ENCODE results near the gene PLCB1.

The PLCB1 gene

DNA sequence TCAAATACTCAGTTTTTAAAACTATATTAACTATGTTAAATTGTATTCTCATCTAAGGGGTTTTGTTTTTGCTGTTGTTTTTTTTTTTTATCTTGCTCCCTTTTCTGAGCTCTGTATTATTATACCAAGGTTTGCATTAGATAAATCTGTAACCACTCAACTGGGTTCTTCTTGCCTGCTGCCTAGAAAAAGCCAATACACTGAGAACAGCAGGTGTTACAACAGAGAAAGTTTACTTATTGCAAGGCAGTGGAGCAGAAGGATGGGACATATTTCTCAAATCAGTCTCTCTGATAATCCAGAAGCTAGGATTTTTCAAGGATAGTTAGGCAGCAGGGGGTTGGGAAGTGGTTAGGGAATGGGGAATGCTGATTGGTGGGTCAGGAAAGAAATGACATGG lies 558.0 kb downstream of the PLCB1 start:
- H3K27ac ChIP-seq, result no peak overlapping the region
- H3K4me3 ChIP-seq, result no peak overlapping the region

DNA sequence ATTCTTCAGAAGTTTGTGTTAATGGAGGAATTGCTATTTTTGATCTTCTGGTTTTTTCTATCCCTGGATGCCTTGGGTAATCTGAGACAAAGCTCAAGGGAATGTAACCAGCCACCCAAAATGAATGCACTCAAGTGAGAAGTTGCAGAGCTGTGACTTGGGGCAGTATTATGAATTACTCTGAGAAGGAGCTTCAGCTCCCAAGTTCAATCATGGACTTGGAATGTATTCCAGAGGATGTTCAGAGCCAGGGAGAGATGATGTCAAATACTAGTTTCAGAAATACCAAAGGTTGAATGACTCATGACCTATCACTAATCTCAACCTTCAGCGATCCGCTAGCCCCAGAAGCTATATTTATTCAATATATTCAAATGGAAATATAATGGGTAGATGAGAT lies 561.6 kb downstream of the PLCB1 start:
- H3K4me3 ChIP-seq, result no peak overlapping the region
- H3K27ac ChIP-seq, result no peak overlapping the region

DNA sequence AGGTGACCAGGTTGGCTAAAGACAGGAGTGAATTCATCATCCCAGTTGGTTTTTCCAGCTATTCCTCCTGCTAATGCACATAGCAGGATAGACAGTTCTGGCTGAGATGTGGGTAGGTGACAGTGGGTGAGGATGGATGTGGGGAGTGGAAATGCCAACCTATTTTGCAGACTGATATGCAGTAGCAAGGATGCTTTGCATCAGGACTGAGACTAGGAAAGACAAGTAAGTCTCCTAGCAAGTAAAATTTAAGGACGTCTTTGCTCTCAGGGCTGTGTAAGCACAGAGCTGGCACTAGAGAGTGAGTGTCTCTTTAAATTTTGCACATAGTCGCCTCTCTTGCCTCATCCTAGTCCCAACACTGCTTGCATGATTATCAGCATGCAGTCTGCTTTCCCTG lies 568.7 kb downstream of the PLCB1 start:
- no peak overlapping the region for H3K27ac ChIP-seq

DNA sequence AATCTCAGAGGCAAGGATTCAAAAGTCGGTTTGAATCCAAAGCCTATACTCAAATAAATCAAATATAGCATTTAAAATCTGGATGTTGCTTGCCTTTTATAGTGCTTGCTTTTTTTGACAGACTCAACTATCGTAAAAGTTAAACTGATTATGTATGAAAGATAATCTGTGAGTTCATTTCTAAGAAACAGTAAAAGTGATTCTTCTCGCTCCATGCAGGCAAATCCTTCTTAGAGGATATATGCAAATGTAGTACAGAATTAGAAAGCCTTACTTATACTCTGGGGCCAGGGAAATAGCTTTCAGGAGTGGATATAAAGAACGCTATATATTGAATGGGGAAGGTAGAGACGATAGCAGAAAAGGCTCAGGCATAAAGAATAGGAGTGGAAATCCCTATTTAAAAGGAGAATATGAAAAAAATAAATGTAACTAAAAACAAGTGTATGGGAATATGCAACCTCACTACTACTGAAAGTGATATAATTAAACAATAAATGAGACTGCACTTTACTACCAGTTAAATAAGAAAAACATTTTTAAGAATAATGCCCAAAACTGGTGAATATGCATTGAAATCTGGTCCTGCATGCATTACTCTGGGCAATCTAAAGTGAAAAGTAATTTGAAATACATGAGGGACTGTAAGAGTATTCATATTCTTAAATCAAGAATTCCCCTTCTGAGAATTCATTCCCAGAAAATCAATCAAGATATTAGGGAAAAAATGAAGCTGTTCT lies 575.1 kb downstream of the PLCB1 start:
- no peak overlapping the region for H3K27ac ChIP-seq
- H3K4me3 ChIP-seq, result no peak overlapping the region

More for the DNA sequence above, 568.7 kb downstream of the PLCB1 start:
- no peak overlapping the region for H3K4me3 ChIP-seq

DNA sequence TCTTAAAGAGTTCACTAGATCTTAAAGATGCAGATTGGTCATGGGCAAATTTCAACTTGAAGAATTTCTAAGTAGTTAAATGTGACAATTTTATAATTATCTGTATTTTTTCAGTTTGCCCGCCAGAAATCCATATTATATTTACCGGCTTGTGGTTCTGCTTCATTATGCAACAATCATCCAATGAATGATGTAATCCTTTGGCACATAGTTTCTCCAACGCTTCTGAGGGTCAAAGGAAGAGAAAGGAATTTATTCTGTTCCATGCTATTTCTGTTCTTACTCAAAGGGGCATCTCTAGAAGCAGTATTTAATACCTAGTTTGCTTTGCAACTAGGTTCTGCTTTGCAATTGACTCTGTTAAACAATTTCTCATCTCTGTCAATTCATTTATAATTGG lies 577.6 kb downstream of the PLCB1 start:
- H3K4me3 ChIP-seq, result no peak overlapping the region

DNA sequence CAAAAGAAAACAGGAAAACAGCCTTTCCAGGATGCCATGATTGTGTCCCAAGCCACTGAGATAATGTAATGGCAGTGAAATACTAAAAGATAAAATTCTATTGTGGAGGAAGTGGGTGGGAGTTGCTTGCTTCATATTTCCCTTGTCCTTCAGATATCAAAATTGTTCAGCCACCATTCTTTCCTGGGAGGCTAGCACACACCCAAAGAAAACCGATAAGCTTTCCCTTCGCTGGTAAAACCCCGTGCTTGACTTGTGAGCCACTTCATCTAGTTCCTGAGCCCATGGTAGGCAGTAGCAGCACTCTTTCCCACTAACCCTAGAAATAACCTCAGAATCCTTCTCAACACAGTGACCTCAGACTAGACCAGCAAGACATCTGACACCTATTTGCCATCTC lies 579.4 kb downstream of the PLCB1 start:
- Histone ChIP-seq H3K4me3 (no peak overlapping the region), H3K27ac (no peak overlapping the region)

More for the DNA sequence above, 577.6 kb downstream of the PLCB1 start:
- H3K27ac ChIP-seq, result no peak overlapping the region

DNA sequence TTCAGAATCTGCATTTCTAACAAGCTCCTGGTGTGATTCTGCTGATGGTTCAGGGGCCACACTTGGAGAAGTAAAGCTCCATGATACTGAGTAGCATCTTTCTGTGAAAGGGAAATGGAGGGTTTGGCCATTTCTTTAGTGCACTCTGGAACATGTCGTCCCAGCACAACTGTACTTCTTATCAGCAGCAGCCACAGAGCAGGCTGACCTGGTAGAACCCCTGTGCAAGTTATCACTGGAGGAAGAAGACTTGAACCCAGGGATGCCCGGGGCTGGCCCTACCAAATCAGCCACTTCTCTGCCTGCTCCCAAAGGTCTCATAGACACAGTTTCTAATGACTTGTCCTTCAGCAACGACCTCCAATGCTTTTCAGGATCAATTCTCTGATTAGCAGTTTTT lies 582.1 kb downstream of the PLCB1 start:
- no peak overlapping the region for H3K4me3 ChIP-seq

DNA sequence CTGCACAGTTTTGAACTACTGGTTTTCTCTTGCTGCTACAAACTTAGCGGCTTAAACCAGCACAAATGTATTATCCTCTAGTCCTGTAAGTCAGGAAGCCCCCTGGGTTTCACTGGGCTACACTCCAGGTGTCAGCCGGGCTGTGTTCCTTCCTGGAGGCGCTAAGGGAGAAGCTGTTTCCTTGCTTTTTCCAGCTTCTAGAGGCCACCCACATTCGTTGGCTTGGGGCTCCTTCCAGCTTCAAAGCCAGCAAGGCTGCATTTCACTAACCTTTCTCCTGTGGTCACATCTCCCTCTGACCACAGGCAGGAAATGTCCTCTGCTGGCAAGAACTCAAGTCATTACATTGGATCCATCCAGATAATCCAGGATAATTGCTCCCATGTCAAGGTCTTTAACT lies 586.2 kb downstream of the PLCB1 start:
- Histone ChIP-seq H3K27ac (no peak overlapping the region), H3K4me3 (no peak overlapping the region)

More for the DNA sequence above, 582.1 kb downstream of the PLCB1 start:
- no peak overlapping the region for H3K27ac ChIP-seq

DNA sequence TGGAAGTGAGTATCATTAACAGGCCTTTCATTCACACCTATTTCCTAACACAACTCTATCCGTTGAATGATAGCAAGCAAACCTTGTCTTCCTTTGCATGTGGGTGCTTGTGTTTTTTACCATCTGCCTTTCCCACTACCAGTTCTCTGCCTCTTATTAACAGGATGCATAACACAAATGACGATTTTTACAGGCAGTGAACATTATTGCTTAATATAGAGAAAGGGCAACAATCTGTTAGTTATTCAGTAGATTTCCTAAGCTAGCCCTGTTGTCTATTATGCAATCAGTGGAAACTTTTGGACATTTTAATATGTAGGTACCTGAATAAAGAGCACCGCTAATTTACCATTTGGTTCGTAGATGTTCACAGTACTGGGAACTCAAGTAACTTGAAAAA lies 588.0 kb downstream of the PLCB1 start:
- Histone ChIP-seq H3K27ac (no peak overlapping the region), H3K4me3 (no peak overlapping the region)

DNA sequence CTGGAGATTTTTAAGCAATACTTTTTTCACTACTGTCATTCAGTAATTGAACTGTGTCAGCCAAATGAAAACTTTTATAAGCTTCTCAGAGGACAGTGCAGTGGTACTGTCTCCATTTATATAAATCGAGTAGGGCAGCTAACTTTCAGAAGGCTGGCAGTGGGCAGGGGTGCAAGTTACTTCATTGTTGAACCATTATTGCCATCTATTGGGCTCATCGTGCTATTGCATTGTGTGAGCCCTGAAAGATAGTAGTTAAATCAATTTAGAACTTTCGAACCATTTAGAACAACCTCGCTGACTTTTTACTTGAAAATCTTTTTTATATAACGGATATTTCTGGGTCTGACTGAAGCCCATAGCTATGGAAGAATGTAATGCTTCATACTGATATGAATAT lies 589.0 kb downstream of the PLCB1 start:
- no peak overlapping the region for H3K27ac ChIP-seq
- H3K4me3 ChIP-seq, result no peak overlapping the region

DNA sequence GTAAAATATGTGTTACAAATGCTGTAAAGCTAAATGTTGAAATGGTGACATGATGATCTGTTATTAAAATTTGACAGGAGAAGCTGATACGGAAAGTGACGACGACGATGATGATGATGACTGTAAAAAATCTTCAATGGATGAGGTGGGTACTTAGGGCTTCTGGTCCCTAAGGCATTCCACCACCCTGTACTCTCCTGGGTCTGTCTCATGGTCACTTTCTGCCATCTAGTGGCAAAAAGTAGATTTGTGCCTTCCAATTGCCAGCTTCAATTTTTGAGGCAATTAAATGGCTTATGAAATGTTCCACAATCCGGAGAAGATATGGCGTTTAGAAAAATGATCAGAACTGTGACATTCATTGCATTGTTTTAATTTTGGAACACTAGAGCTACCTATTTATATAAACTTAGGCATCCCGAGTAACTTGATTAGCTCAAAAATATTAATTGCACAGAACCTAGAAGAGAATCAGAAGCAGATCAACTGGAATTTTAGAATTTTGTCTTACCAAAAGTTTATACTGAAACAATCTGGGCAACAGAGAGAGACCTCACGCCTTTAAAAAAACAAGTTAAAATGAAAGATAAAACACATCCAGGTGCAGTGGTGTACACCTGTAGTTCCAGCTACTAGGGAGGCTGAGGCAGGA lies 590.3 kb downstream of the PLCB1 start:
- Histone ChIP-seq H3K27ac (no peak overlapping the region), H3K4me3 (no peak overlapping the region)

DNA sequence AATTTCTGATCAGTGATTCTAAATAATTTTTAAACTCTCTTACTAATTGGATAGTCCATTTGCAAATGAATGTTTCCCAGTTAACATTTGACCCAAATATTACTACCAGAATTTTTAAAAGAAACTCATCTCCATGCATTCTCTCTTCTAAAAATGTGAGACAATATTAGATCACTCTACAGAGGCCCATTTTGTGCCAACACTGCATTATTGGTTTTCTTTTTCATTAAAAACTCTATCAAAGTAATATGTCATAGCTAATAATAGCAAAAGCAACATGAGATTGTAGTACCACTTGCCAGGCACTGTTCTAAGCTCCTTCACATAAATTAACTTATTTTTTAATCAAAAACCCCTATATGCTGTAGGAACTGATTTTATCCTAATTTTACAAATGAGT lies 591.2 kb downstream of the PLCB1 start:
- Histone ChIP-seq H3K4me3 (no peak overlapping the region), H3K27ac (no peak overlapping the region)

DNA sequence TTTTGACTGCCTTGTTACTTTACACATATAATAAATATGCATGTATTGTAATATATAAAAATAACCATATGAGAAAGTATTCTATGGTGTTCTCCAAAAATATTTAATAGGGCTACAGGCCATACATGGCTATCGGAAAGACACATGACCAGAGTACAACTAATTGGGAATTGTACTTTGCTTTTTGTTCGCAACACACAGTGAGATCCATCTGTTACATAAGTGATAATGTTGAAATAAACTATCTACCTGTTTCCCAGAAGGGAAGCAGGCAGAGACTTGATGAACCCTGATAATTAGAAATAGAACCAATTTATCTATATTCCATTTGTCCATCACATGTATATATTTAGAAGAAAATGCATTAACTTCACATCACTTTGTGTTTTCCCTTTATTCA lies 592.8 kb downstream of the PLCB1 start:
- Histone ChIP-seq H3K4me3 (no peak overlapping the region), H3K27ac (no peak overlapping the region)

DNA sequence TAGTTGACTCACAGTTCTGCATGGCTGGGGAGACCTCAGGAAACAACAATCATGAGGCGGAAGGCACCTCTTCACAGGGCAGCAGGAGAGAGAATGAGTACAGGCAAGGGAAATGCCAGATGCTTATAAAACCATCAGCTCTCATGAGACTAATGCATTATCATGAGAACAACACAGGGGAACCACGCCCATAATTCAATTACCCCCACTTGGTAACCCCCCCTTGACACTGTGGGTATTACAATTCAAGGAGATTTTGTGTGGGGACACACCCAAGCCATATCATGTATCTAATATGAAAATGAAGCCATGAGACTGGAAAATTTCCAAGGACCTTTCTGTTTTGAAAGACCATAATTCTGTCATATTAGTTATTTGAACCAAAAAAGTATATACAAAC lies 594.4 kb downstream of the PLCB1 start:
- Histone ChIP-seq H3K4me3 (no peak overlapping the region), H3K27ac (no peak overlapping the region)

DNA sequence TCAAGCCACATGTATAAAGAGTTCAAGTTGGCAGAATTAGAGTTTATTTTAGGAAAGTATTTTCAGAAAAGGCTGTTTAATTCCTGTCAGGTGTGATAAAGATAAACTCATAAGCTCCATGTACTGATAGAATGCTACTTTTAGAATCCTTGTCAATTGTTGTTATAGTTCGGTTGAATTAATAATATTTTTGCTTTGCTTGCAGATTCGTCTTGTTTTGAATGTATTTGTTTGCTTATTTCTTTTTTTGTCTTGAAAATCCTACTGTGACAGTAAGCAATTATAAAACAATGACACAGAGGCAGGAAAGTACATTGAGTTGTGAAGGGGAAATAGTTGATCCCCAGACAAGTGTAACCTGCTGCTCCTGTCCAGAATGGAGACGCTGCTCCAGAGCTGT lies 602.9 kb downstream of the PLCB1 start:
- H3K4me3 ChIP-seq, result no peak overlapping the region
- no peak overlapping the region for H3K27ac ChIP-seq

DNA sequence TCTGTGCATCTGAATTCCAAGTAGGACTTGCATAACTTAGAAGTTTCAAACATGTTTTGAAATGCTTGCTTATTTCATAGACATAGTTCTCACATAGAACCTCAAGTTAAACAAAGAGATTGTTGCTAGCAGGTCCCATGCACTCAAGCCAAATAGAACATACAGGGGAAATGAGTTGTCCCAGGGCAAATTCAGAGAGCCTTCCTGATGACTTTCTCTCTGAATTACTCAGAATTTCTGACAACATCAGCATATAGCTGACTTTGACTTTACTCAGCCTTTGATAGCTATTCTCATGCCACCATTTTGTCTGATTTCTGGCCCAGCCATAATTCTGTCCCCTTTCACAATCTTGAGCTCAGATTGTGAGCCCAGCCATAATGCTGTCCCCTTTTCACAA lies 603.6 kb downstream of the PLCB1 start:
- H3K27ac ChIP-seq, result no peak overlapping the region
- no peak overlapping the region for H3K4me3 ChIP-seq

DNA sequence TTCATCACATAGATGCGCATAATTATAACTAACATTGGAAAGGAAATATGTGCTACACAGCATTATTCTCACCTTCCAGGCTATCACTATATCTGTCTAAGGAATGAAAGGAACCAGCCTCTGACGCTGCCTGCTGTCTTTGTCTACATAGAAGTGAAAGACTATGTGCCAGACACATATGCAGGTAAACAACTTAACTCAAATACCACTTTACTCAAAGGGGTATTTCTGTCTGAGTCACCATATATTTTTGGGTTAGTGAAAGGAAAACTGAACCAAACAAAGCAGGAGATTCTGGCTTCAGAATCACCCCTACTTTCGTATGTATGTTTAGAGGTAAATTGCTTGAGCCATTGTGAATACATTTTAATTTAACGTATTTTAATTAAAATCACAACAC lies 608.2 kb downstream of the PLCB1 start:
- H3K4me3 ChIP-seq, result no peak overlapping the region
- no peak overlapping the region for H3K27ac ChIP-seq

DNA sequence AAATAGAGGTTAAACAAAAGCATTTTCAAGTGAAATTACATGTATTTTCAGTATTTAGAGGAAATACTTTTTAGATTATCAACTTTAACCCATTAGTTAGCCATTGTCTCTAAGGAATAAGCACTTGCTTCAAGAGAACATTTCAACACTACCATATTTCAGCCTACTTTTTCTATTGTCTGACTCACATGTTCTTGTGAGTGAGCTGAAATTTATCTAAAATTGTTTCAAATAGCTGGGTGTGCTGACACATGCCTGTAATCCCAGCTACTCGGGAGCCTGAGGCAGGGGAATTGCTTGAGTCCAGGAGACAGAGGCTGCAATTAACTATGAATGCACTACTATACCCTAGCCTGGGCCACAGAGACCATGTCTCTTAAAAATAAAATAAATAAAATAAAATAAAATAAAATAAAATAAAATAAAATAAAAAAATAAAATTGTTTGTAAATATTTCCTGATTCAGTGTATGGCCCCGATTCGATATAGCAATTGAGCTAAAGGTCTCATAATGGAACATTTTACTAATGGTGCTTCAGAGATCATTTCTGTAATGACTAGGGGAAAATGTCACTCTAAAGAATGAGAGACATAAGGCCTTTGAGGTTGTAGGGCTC lies 612.3 kb downstream of the PLCB1 start:
- no peak overlapping the region for H3K27ac ChIP-seq
- no peak overlapping the region for H3K4me3 ChIP-seq

DNA sequence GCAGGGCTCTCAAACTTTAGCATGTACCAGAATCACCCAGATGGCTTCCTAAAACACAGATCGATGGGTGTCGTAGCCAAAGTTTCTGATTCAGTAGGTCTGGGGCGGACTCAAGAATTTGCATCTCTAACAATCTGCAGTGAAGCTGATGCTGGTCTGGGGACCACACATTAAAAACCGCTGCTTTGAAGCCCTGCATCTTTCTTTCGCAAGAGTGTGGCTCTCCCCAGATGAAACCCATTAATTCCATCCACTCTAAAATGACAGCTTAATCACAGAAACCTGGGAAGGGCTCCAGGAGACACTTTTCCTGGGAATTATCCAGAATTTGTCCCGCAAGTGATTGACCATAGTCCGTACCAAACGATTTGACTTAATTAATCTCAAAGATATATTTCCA lies 617.0 kb downstream of the PLCB1 start:
- Histone ChIP-seq H3K4me3 (no peak overlapping the region), H3K27ac (no peak overlapping the region)

DNA sequence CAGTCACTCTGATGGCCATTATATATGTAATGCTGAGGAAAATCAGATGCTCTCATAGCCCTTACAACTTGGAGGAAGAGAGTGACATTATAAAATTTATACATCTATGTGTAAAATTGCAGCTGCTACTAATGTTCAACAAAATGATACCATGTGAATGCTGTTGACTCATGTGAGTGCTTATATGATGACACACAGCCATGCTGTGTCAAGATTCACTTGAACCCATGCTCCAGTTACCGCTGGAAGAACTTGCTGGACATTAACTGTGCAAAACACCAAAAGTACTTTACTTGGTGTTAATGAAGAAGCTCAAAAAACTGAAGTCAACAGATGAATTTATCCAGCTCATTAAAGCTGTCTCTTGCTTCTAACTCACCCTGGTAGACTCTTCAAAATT lies 617.9 kb downstream of the PLCB1 start:
- Histone ChIP-seq H3K4me3 (no peak overlapping the region), H3K27ac (no peak overlapping the region)

DNA sequence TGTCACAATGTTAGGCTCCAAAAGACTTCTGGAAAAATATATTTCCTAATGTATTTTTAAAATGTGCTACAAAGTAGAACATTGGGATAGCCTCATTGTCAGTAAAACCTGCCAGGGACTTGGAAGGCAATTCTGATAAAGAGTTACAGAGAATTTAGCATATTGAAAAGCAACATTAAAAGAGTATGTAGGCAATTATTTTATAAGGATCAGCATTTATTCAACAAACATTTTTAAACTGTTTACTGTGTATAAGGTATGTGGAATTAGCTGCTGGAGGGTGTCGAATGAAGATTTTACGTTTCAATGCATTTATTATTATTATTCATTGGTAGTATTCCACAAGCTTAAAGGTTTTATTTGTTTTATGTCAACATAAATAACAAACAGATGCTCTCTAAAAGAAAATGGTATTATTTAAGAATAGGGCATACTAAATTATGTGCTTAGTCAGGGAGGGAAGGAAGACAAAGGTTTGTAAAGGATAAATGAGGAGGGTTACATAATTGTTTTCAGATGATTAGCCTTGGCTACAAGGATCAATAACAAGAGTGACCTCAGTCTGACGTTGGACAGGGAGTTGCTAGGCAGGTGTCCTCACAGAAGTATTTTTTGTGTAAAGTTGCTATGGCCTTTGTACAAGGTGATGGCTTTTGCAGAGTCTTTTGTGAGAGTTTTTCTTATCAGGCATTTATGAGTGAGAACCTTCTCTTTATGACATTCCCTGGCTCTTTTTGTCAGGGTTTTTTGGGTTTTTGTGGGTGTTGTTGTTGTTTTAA lies 623.5 kb downstream of the PLCB1 start:
- H3K27ac ChIP-seq, result no peak overlapping the region
- H3K4me3 ChIP-seq, result no peak overlapping the region
